Suprapubic skin (tissue), 4 donors: Measurements from ENCODE around the gene GGNBP2.

Experiments
- EP300 ChIP-seq: sonication (generic); formaldehyde crosslinking; IDR thresholded peaks from one replicate; pipeline ENCODE4 v1.6.1; 2017; ENCODE audit warnings: antibody characterized with exemption
- POLR2AphosphoS5 ChIP-seq, 3 donors: sonication (generic); formaldehyde crosslinking; IDR thresholded peaks; one replicate each; pipeline ENCODE4 v1.6.1; 2017; ENCODE audit warnings: antibody characterized with exemption in 3 of 3
- TF ChIP-seq, protein P1 (sequence below), 2 donors: fragments of 200-600 bp in 1 of 2; fragments of 450-650 bp in 1 of 2; sonication (generic) in 1 of 2; IDR thresholded peaks; one replicate each; pipeline ENCODE4 v1.5.1; 2016 to 2019; ENCODE audit warnings: antibody characterized with exemption in 2 of 2, mild to moderate bottlenecking in 1 of 2, moderate library complexity in 1 of 2

- TF ChIP-seq POLR2AphosphoS5 (IDR thresholded peaks at IDR 0.05) (no peak), EP300 (no peak)
- TF ChIP-seq, protein P1, sequence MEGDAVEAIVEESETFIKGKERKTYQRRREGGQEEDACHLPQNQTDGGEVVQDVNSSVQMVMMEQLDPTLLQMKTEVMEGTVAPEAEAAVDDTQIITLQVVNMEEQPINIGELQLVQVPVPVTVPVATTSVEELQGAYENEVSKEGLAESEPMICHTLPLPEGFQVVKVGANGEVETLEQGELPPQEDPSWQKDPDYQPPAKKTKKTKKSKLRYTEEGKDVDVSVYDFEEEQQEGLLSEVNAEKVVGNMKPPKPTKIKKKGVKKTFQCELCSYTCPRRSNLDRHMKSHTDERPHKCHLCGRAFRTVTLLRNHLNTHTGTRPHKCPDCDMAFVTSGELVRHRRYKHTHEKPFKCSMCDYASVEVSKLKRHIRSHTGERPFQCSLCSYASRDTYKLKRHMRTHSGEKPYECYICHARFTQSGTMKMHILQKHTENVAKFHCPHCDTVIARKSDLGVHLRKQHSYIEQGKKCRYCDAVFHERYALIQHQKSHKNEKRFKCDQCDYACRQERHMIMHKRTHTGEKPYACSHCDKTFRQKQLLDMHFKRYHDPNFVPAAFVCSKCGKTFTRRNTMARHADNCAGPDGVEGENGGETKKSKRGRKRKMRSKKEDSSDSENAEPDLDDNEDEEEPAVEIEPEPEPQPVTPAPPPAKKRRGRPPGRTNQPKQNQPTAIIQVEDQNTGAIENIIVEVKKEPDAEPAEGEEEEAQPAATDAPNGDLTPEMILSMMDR (IDR thresholded peaks at IDR 0.05): no peak
Observed at GRCh38 chr17:36498155-36498554, 46.6 kb upstream of the GGNBP2 start.
